Stimulated activated CD8-positive, alpha-beta memory T cell treated with anti-CD3 and anti-CD28 coated beads, Interleukin-15, amount 100 ng/mL, for 48 hours (primary cell): ENCODE data around the gene SDR42E2.
A peak's percentile ranks its signal among the peaks of the same experiment; 100 is the strongest.
"Not testable (repeated sequence)": the region's sequence is repeated elsewhere in the genome, so short reads cannot be mapped to it uniquely, and the experiment has no call there.

Experiments
- DNase-seq, 2 donors: peaks; one replicate each; pipeline ENCODE4 v3.0.0-alpha.2; 2020; ENCODE audit warnings: low read depth in 2 of 2

SDR42E2 gene

DNA sequence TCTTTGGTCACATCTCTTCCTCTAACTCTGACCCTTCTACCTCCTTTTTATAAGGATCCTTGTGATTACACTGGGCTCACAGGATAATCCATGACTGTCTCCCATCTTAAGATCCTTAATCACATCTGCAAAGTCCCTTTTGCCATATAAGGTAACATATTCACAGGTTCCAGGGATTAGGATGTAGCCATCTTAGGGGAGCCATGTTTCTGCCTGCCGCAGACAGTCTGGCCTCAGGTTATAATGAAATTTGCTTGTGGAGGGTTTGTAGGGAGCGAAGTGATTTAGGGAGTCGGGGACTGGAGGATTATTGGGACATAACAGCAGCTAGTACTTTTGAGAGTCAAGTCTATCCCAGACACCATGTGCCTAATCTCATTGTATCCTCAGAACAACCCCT, 51.5 kb downstream of the SDR42E2 start:
- no peak for DNase-seq

GRCh38 chr16:22214402-22214801, 52.1 kb downstream of the SDR42E2 start:
- no peak for DNase-seq

DNA sequence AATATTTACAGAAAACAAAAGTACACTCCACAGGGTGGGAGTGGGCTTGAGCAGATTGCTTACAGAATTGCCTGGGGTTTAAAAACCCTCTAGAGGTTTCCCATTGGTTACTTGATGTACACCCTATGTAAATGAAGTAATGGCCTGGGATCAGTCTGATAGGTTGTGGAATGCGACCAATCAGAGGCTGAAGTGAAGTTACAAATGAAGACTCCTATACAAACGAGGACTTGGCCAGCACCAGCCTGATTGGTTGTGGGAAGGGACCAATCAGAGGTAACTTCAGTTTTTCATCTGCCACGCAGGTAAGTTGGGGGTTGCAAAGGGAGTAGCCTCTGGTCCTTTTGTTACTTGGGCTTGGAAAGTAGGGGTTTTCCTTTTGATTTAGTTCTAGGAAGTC, 52.6 kb downstream of the SDR42E2 start:
- no peak for DNase-seq

DNA sequence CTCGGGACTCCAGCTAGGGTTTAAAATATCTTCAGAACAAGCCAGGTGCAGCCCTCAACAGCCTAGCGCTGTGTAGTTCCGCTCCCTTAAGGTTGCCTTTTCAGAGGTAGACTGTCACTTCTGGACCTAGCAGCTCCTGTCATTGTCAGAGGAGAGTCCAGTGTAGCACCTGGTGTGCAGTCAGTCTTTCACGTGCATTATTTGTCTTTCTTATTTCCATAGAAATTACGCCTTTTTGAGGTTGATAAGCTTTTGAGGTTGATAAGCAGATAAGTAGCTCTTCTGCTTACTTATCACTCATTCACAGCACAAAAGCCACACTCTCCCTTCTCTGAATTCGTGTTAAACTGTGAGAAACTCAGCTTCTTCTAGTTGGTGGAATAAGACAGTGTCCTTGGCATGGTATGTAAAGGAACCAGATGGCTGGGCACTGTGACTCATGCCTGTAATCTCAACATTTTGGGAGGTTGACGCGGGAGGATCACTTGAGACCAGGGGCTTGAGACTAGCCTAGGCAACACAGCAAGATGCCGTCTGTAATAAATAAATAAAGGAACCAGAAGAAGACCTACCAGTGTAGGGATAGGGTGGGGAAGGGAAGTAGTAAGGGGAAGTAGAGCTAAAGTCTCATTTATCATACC, 54.0 kb downstream of the SDR42E2 start:
- DNase-seq, result no peak

GRCh38 chr16:22216832-22217225, 54.5 kb downstream of the SDR42E2 start:
- not testable (repeated sequence) for DNase-seq

DNA sequence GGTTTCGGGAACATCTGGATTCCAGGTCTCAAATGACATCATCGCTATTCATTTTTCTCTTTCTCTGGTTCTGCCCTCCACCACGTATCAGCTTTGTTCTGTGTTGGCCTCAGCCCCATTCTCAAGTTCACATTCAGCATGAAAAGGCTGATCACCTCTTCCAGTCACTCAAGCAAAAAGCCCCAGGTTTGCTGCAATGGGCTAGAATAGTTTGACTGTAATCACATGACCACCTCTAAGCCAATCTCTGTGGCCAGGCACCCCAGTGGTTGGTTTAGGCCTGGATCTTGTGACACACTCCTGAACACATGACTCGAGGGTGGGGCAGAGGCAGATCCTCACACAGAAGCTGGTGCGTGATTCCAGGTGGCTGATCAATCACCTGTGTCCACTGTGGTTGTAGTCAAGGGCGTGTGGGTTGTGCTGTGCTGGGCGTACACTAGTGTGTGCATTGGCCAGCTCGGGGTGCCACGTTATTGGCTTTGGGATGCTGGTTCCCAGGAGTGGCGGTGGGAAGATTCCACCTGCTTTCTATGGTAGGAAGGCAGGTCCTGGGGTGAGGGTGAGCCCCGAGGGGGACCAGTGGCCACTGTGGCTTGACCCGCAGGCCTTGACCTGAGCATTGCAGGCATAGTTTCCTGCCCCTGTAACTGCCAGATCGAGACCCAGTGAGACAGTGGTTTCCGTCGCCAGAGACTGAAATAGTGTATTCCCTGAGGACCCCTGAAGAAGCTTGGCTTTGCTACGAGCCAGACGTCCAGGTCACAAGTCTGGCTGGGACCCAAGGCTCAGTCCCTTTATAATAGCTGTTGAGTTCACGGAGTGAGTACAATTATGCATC, 55.8 kb downstream of the SDR42E2 start:
- peak in 1 of 2 donors; percentile 42 for DNase-seq

GRCh38 chr16:22219389-22220068, 57.2 kb downstream of the SDR42E2 start:
- DNase-seq, result no peak

DNA sequence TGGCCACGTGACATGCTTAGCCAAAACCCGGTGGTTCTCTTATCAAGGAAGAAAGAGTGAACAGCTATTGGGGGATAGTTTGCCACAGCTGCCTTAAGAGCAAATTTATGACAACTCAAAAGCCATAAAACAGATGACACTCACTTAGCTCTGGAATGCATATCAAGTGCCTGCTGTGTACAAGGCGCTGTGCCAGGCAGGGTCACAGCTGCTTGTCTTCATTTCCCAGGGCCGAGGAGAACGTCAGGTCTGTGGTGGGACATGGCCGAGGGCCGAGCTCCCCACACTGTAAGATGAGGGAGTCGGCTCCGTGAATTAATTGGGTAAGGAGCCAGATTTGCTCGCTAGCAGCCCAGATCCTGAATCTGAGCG, 57.7 kb downstream of the SDR42E2 start:
- no peak for DNase-seq

DNA sequence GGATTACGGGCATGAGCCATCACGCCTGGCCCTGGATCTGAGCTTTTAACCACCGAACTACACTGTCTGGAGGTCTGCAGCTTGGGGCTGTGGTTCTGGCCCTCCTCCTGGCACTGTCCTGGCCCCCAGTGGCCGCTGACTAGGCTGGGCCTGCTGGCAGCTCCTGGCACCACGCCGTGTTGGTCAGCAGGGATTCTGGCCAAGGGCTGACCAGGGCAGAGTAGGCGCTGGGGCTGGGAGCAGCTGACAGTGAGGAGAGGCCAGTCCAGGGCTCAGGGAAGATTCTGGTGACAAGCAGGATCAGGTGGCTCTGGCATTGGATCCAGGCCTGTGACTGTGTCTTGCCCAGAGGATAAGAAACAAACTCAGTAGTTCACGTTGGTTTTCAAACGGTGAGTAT, 58.4 kb downstream of the SDR42E2 start:
- no peak for DNase-seq

DNA sequence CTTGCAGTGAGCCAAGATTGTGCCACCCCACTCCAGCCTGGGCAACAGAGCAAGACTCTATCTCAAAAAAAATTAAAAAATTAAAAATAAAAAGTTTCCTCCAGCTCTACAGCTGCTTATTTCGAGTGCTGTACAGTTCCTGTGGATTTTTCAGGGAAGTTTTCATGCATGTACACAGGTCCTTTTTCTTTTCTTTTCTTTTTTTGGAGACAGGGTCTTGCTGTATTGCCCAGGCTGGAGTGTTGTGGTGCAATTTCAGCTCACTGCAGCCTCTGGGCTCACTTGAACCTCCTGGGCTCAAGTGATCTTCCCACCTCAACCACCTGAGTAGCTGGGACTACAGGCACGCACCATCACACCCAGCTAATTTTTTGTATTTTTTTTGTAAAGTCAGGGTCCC, 59.7 kb downstream of the SDR42E2 start:
- no peak for DNase-seq

DNA sequence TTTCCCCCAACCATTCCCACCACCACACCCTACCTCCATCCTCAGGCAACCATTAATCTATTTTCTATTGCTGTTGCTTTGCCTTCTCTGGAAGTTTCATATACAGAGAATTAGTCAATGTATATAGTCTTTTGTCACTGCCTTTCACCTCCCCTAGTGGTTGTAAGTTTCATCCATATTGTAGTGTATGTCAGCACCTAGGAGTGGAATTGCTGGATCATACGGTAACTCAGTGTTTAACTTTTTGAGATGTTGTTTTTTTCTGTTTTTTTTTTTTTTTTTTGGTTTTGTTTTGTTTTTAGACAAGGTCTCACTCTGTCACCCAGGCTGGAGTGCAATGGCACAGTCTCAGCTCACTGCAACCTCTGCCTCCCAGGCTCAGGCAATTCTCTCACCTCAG, 60.7 kb downstream of the SDR42E2 start:
- DNase-seq, result no peak

DNA sequence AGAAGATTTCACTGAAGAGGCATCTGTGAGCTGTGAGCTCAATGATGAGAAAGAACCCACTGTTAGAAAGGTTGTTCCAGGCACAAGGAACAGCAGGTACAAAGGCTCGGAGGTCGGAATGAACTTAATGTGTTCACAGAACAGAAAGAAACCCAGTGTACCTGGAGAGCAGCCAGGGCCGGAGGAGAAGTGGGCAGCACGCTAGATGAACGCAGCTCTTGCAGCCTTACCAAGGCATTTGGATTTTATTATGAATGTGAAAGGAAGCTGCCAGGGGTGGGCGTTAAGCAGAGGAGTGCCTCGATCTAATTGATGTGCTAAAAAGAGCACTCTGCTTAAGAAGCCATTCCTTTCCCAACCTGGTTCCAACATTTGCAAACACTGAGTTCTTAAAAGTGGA, 62.8 kb downstream of the SDR42E2 start:
- no peak for DNase-seq

- no peak for DNase-seq
These were observed 67.6 kb downstream of the SDR42E2 start for GRCh38 chr16:22229889-22230288.

DNA sequence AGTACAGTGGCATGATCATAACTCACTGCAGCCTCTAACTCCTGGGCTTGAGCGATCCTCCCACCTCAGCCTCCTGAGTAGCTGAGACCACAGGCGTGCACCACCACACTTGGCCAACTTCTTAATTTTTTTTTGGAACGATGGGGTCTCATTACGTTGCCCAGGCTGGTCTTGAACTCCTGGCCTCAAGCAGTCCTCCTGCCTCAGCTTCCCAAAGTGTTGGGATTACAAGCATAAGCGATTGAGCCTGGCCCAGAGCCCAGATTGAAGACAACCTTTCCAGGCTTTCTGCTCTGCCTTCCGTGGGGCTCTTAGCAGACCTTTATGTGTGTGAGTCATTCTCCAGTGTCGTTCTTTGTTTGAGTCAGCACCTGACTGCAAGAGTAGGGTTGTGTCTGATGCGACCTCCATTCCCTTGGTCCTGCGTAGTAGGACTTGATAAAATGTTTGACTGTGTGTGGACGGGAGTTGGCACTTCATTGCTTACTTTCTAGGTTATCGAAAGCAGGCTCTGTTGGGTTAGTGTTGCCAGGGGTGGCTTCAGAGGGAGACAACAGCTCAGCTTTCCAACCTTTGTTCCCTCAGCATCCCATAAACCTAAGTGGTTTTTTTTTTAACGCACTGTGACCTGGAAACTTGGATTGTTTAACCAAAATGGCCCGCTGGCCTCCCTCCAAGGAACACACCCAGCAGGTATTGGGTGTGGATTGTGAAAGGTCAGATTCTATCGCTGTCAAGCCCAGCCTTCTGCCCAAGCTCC, 70.2 kb downstream of the SDR42E2 start:
- DNase-seq, result peak; percentile 14 to 29

DNA sequence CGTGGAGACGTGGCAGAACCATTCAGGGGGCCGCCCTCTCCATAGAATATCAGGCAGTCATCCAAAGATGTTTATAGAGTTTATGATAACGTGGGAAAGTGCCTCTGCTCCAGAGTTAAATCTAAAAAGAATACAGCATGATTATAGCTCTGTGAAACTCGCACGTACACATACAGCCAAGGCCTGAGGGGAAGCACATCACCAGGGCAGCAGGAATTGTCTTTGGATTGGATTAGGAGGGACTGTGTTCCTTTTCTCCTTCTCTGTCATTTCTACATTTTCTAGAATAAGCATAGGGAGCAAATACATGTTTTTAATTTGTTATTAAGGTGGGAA, 70.7 kb downstream of the SDR42E2 start:
- DNase-seq, result no peak

DNA sequence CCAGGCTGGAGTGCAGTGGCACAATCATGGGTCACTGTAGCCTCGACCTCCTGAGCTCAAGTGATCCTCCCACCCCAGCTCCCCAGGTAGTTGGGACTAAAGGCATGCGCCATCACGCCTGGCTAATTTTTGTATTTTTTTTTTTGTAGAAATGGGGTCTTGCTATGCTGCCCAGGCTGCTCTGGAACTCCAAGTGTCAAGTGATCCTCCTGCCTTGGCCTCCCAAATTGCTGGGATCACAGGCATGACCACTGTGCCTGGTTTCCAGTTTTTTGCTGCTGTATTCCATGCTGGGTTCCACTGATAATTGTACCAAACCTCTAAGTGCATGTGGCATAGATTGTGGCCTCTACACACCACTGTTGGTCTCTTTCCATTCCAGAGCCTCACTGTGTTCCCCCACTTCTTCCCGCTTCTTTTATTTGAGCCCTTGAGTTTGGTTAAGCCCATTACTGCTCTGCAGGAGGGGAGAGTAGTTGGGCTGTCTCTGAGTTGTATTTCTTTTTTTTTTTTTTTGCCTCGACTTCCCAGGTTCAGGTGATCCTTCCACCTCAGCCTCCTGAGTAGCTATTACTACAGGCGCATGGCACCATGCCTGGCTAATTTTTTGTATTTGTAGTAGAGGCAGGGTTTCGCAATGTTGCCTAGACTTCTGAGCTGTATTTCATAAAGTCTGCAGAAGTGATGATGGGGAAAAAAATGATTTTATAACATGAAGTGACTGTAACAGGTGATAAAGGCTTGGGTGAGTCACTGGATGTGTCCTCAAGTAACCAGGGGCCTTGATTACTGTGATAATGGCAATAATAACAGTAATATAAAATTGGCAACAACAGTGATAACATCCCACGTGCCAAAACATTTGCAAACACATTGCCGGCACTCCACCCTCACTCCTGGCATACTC, 73.8 kb downstream of the SDR42E2 start:
- DNase-seq, result no peak

- no peak for DNase-seq
These were observed 77.0 kb downstream of the SDR42E2 start for GRCh38 chr16:22239131-22239805.

- DNase-seq, result no peak
These were observed 77.9 kb downstream of the SDR42E2 start for GRCh38 chr16:22240023-22240710.
